NCI-H146 (cell line): Measurements from ENCODE around the gene SETD1A.
"Not testable (repeated sequence)": the region's sequence is repeated elsewhere in the genome, so short reads cannot be mapped to it uniquely, and the experiment has no call there.

Experiments
- DNase-seq: peaks from one replicate; lab custom pipeline; 2025; lab: John Stamatoyannopoulos, UW

The SETD1A gene

GRCh38 chr16:30929167-30929566 is 28.4 kb upstream of the SETD1A start:
- no peak for DNase-seq

- DNase-seq: no peak
Observed at GRCh38 chr16:30930160-30930571, 27.4 kb upstream of the SETD1A start.

- no peak for DNase-seq
Observed at GRCh38 chr16:30931068-30931650, 26.4 kb upstream of the SETD1A start.

GRCh38 chr16:30934827-30935557 is 22.6 kb upstream of the SETD1A start:
- DNase-seq: peak; percentile 23

- no peak for DNase-seq
Observed at GRCh38 chr16:30937692-30938091, 19.9 kb upstream of the SETD1A start.

- not testable (repeated sequence) for DNase-seq
Observed at GRCh38 chr16:30939571-30939970, 18.0 kb upstream of the SETD1A start.

GRCh38 chr16:30941600-30942425 is 15.7 kb upstream of the SETD1A start:
- peak; percentile 80 for DNase-seq

GRCh38 chr16:30942426-30942806 is 15.1 kb upstream of the SETD1A start:
- no peak for DNase-seq

- no peak for DNase-seq
Observed at GRCh38 chr16:30944352-30944751, 13.2 kb upstream of the SETD1A start.

- no peak for DNase-seq
Observed at GRCh38 chr16:30946671-30947540, 10.6 kb upstream of the SETD1A start.

GRCh38 chr16:30947541-30947858 is 10.1 kb upstream of the SETD1A start:
- no peak for DNase-seq

- peak; percentile 23 for DNase-seq
Observed at GRCh38 chr16:30947859-30948666, 9.5 kb upstream of the SETD1A start.

GRCh38 chr16:30948667-30949649 is 8.6 kb upstream of the SETD1A start, which contains the start of gene ORAI3:
TSS of gene ORAI3 (plus strand) at chr16:30949068. CDS start at chr16:30949290, 222 bp downstream.
- DNase-seq: peak; percentile 43

GRCh38 chr16:30949650-30950515 is 7.7 kb upstream of the SETD1A start:
- peak; percentile 90 for DNase-seq

- DNase-seq: peak; percentile 19
Observed at GRCh38 chr16:30950516-30951065, 7.0 kb upstream of the SETD1A start.

- no peak for DNase-seq
Observed at GRCh38 chr16:30951193-30951592, 6.4 kb upstream of the SETD1A start.

- no peak for DNase-seq
Observed at GRCh38 chr16:30951750-30952149, 5.8 kb upstream of the SETD1A start.

GRCh38 chr16:30953111-30953510 is 4.4 kb upstream of the SETD1A start:
- DNase-seq: no peak
